H1 (cell line): ENCODE measurements around the gene LRRC72. TPM values are rescaled to one million over a fixed set of nuclear protein-coding genes. Genes with fewer than 3 reads are reported as not detected.

Source experiments
- CTCF ChIA-PET: fragments of 300-600 bp; sonication (Branson Sonifier 250); formaldehyde crosslinking; loops from one replicate; lab custom pipeline; 2021; ENCODE audit not compliant: partially characterized antibody; lab: Charles Lee
- POLR2A ChIA-PET: fragments of 300-600 bp; sonication (Branson Sonifier 250); formaldehyde crosslinking; loops from one replicate; lab custom pipeline; 2021; ENCODE audit warnings: inconsistent platforms; ENCODE audit not compliant: partially characterized antibody; lab: Charles Lee
- DNase-seq, 2 experiments: peaks; one replicate each; pipeline versions ENCODE4 v3.0.0 to v3.0.0-alpha.2; 2010 to 2022; ENCODE audit warnings: low spot score in 2 of 2, low read depth in 1 of 2, mixed read lengths in 1 of 2
- FAIRE-seq: peaks from 2 replicates; lab custom pipeline; 2011; peaks lifted over from hg19 to GRCh38; lab: Jason Lieb, UNC
- H2AFZ ChIP-seq: 2 replicates; pipeline ENCODE4 v1.8.1; 2012; ENCODE audit warnings: low read length, inconsistent platforms
- H2AK5ac ChIP-seq: 2 replicates; pipeline ENCODE4 v1.6.1; 2013; ENCODE audit warnings: low read depth, low read length
- H2BK120ac ChIP-seq: replicated peaks from 2 replicates; pipeline ENCODE3; 2013; ENCODE audit warnings: low read depth, low read length, inconsistent platforms
- H2BK12ac ChIP-seq: 2 replicates; pipeline ENCODE4 v1.6.1; 2013; ENCODE audit warnings: low read depth, low read length
- H2BK15ac ChIP-seq: 2 replicates; pipeline ENCODE4 v1.6.1; 2013; ENCODE audit warnings: low read length
- H2BK20ac ChIP-seq: 2 replicates; pipeline ENCODE4 v1.6.1; 2013; ENCODE audit warnings: low read length
- H2BK5ac ChIP-seq: 2 replicates; pipeline ENCODE4 v1.6.1; 2013; ENCODE audit warnings: low read depth, low read length
- H3K14ac ChIP-seq: 2 replicates; pipeline ENCODE4 v1.6.1; 2013; ENCODE audit warnings: inconsistent platforms; ENCODE audit not compliant: insufficient read length
- H3K18ac ChIP-seq: 2 replicates; pipeline ENCODE4 v1.6.1; 2013; ENCODE audit warnings: low read length; ENCODE audit errors: extremely low read depth
- H3K23ac ChIP-seq: 2 replicates; pipeline ENCODE4 v1.6.1; 2013; ENCODE audit warnings: inconsistent platforms; ENCODE audit not compliant: insufficient read length
- H3K23me2 ChIP-seq: 2 replicates; pipeline ENCODE4 v1.6.1; 2013; ENCODE audit warnings: low read depth, low read length
- H3K27ac ChIP-seq: 2 replicates; pipeline ENCODE4 v1.6.1; 2011; ENCODE audit warnings: low read depth, low read length, inconsistent platforms
- H3K27me3 ChIP-seq, 4 experiments: replicated peaks in 1 of 4; 1 replicate in 1 of 4; 2 replicates in 3 of 4; pipeline versions ENCODE4 v1.6.1 to v1.8.1; 2011 to 2013; ENCODE audit warnings: low read length in 3 of 4, mild to moderate bottlenecking in 3 of 4, inconsistent platforms in 2 of 4, mixed read lengths in 2 of 4, moderate library complexity in 1 of 4; ENCODE audit not compliant: control insufficient read depth in 3 of 4, insufficient read depth in 3 of 4; ENCODE audit errors: extremely low read depth in 1 of 4
- H3K36me3 ChIP-seq, 4 experiments: 2 replicates each; pipeline versions ENCODE4 v1.6.1 to v1.8.1; 2011 to 2013; ENCODE audit warnings: mild to moderate bottlenecking in 4 of 4, low read length in 3 of 4, moderate library complexity in 2 of 4, control low read depth in 1 of 4, inconsistent platforms in 1 of 4; ENCODE audit not compliant: insufficient read depth in 4 of 4, control insufficient read depth in 2 of 4
- H3K4ac ChIP-seq: replicated peaks from 2 replicates; pipeline ENCODE3; 2013; ENCODE audit warnings: low read length, low read depth, mixed read lengths, inconsistent platforms; ENCODE audit not compliant: insufficient read length
- H3K4me1 ChIP-seq, 4 experiments: replicated peaks in 1 of 4; 1 replicate in 1 of 4; 2 replicates in 3 of 4; pipeline versions ENCODE4 v1.6.1 to v1.8.1; 2011 to 2013; ENCODE audit warnings: low read length in 3 of 4, inconsistent platforms in 2 of 4, mixed read lengths in 1 of 4; ENCODE audit not compliant: insufficient read depth in 4 of 4, control insufficient read depth in 3 of 4
- H3K4me2 ChIP-seq, 2 experiments: 2 replicates each; pipeline versions ENCODE4 v1.6.1 to v1.8.1; 2011 to 2013; ENCODE audit warnings: low read depth in 2 of 2, low read length in 2 of 2, control low read depth in 1 of 2, inconsistent platforms in 1 of 2, mild to moderate bottlenecking in 1 of 2; ENCODE audit not compliant: insufficient read depth in 1 of 2
- H3K4me3 ChIP-seq, 4 experiments: fragments of 200-600, 300-600 bp in 1 of 4; sonication (generic), shearing (Covaris generic), sonication (Bioruptor Twin) in 1 of 4; 2 replicates each; pipeline versions ENCODE4 v1.5.1 to v1.8.1; 2011 to 2016; ENCODE audit warnings: low read length in 4 of 4, low read depth in 3 of 4, control low read depth in 2 of 4, inconsistent platforms in 2 of 4, mild to moderate bottlenecking in 2 of 4, mixed read lengths in 1 of 4, moderate library complexity in 1 of 4; ENCODE audit not compliant: insufficient read depth in 2 of 4; ENCODE audit errors: extremely low read depth in 1 of 4
- H3K56ac ChIP-seq: replicated peaks from 2 replicates; pipeline ENCODE3; 2013; ENCODE audit warnings: low read depth, mild to moderate bottlenecking, mixed read lengths, low read length, inconsistent platforms; ENCODE audit not compliant: insufficient read length
- H3K79me1 ChIP-seq: 2 replicates; pipeline ENCODE4 v1.6.1; 2013; ENCODE audit warnings: low read depth, low read length, control low read depth
- H3K79me2 ChIP-seq, 2 experiments: 2 replicates each; pipeline versions ENCODE4 v1.6.1 to v1.8.1; 2012 to 2013; ENCODE audit warnings: low read length in 2 of 2, mild to moderate bottlenecking in 2 of 2, inconsistent platforms in 1 of 2; ENCODE audit not compliant: insufficient read depth in 2 of 2, control insufficient read depth in 1 of 2
- H3K9ac ChIP-seq, 4 experiments: replicated peaks in 1 of 4; 1 replicate in 1 of 4; 2 replicates in 3 of 4; pipeline versions ENCODE4 v1.6.1 to v1.8.1; 2011 to 2013; ENCODE audit warnings: low read depth in 3 of 4, low read length in 3 of 4, control low read depth in 2 of 4, mild to moderate bottlenecking in 2 of 4, moderate library complexity in 2 of 4, inconsistent platforms in 1 of 4; ENCODE audit errors: extremely low read depth in 1 of 4
- H3K9me3 ChIP-seq, 2 experiments: 2 replicates each; pipeline versions ENCODE4 v1.6.1 to v1.8.1; 2012 to 2013; ENCODE audit warnings: mild to moderate bottlenecking in 2 of 2, moderate library complexity in 2 of 2, control low read depth in 1 of 2, inconsistent platforms in 1 of 2, low read depth in 1 of 2, low read length in 1 of 2, mixed read lengths in 1 of 2; ENCODE audit not compliant: insufficient read depth in 2 of 2
- H4K20me1 ChIP-seq, 2 experiments: replicated peaks in 1 of 2; 2 replicates each; pipeline versions ENCODE3 to v1.8.1; 2011 to 2013; ENCODE audit warnings: inconsistent platforms in 2 of 2, low read length in 2 of 2, mild to moderate bottlenecking in 1 of 2; ENCODE audit not compliant: insufficient read depth in 2 of 2, control insufficient read depth in 1 of 2
- H4K5ac ChIP-seq: 2 replicates; pipeline ENCODE4 v1.6.1; 2013; ENCODE audit warnings: low read length, low read depth, mixed read lengths, inconsistent platforms; ENCODE audit not compliant: insufficient read length
- H4K8ac ChIP-seq: 2 replicates; pipeline ENCODE4 v1.8.0; 2013; ENCODE audit warnings: mild to moderate bottlenecking, moderate library complexity, low read length, inconsistent platforms; ENCODE audit not compliant: insufficient read depth; ENCODE audit errors: extremely low read depth
- H4K91ac ChIP-seq: replicated peaks from 2 replicates; pipeline ENCODE3; 2013; ENCODE audit warnings: low read length, mixed read lengths, inconsistent platforms; ENCODE audit not compliant: insufficient read length
- BRCA1 ChIP-seq: IDR thresholded peaks from 2 replicates; pipeline ENCODE4 v1.6.1; 2012; ENCODE audit warnings: low read depth, low read length, improper control_type of control experiment
- KDM4A ChIP-seq: IDR thresholded peaks from one replicate; pipeline ENCODE4 v1.7.1; 2012; ENCODE audit warnings: low read depth, mild to moderate bottlenecking, moderate library complexity, low read length, inconsistent platforms; ENCODE audit not compliant: severe bottlenecking
- TBP ChIP-seq: IDR thresholded peaks from 2 replicates; pipeline ENCODE4 v1.6.1; 2011; ENCODE audit warnings: low read depth, low read length, improper control_type of control experiment
- WGBS, 2 experiments: shearing (Covaris generic) in 1 of 2; methylation state at CpG; one replicate each; pipeline versions ENCODE4 v1.1.6 to v1.1.7; 2013 to 2015; ENCODE audit warnings: low lambda C conversion rate in 2 of 2, mixed read lengths in 2 of 2, inconsistent platforms in 1 of 2, low coverage in 1 of 2, missing lambda C conversion rate in 1 of 2; ENCODE audit not compliant: insufficient replicate concordance in 2 of 2, insufficient coverage in 1 of 2, insufficient read length in 1 of 2; ENCODE audit errors: extremely low coverage in 1 of 2, missing lambda C conversion rate in 1 of 2; 5-methylcytosine and 5-hydroxymethylcytosine counted together
- polyA plus RNA-seq, 7 experiments: library from polyadenylated mRNA; depleted of rRNA in 3 of 7; stranded (reverse) in 5 of 7; unstranded in 2 of 7; fragments of >200 nt in 5 of 7; fragments of 200-250 nt in 2 of 7; gene quantifications; 1 replicate in 5 of 7; 2 replicates in 1 of 7; 4 replicates in 1 of 7; pipeline versions ENCODE4 v1.2.1 to v1.2.3, GENCODE V29; 2011 to 2013; ENCODE audit warnings: missing spikeins in 2 of 7, mixed read lengths in 2 of 7
- total RNA-seq: library from RNA; stranded (reverse); fragmentation: NEBNext Ultra II Directional; extraction: Animal tissue kit (Norgen Biotek cat#: 25700); gene quantifications from 2 replicates; pipeline ENCODE4 v1.2.1, GENCODE V29; 2021
- TF ChIP-seq, protein P1 (sequence below): IDR thresholded peaks from 2 replicates; pipeline ENCODE4 v1.6.1; 2011; ENCODE audit warnings: low read depth, mild to moderate bottlenecking, low read length; ENCODE audit not compliant: insufficient read depth
- TF ChIP-seq, protein P2 (sequence below): IDR thresholded peaks from 2 replicates; pipeline ENCODE4 v1.6.1; 2012; ENCODE audit warnings: inconsistent platforms

Gene LRRC72
- total and polyA plus RNA-seq, 2 of the 8 experiments (the other 6 are each of a cell fraction or from before 2014, with no cell fraction given): not detected

DNA sequence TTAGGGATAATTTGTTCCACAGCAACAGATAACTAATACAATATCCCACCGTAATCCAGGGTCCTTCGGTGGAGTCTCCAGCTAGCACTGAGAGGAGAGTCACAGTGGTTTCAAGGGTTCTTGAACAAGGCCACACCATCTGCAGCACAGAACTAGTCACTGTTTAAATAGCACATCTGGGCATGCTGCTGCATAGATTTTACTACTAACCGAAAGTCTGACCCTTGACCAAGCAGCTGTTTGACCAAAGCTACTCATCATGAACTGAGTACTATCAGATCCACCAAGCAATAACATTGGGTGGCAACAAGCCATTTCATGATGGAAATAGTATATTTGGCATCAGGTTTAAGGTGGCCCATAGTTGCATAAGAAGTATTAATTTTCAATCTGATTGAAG is 65.8 kb downstream of the LRRC72 start:
- H4K91ac ChIP-seq: no peak overlapping the region
- POLR2A ChIA-PET: no interaction called here
- no peak overlapping the region for H2BK5ac ChIP-seq
- H3K14ac ChIP-seq: no peak overlapping the region
- H2AK5ac ChIP-seq: no peak overlapping the region
- no peaks in the 10 kb centered on the region for H3K36me3 ChIP-seq
- no peaks in the 10 kb centered on the region for H3K9me3 ChIP-seq
- H2BK120ac ChIP-seq: no peak overlapping the region
- no peak overlapping the region for H3K4me3 ChIP-seq
- H3K79me2 ChIP-seq: no peaks in the 10 kb centered on the region
- no peak overlapping the region for H2BK20ac ChIP-seq
- H3K23ac ChIP-seq: no peak overlapping the region
- no peaks in the 10 kb centered on the region for H3K27me3 ChIP-seq
- no peak overlapping the region for H2BK12ac ChIP-seq
- no peak overlapping the region for H4K5ac ChIP-seq
- H3K9ac ChIP-seq: no peak overlapping the region
- no peaks in the 10 kb centered on the region for H3K23me2 ChIP-seq
- H3K4ac ChIP-seq: no peak overlapping the region
- H3K27ac ChIP-seq: no peak overlapping the region
- H4K8ac ChIP-seq: no peak overlapping the region
- CTCF ChIA-PET: interaction anchor here (0.9 kb wide), 1 partner anchor 17 kb away, joined by 3 read pairs; no protein-coding TSS in a partner anchor
- H3K4me1 ChIP-seq: no peaks in the 10 kb centered on the region
- DNase-seq (no peak), FAIRE-seq (no peak)
- no peak overlapping the region for H3K56ac ChIP-seq
- H3K4me2 ChIP-seq: no peak overlapping the region
- no peaks in the 10 kb centered on the region for H3K79me1 ChIP-seq
- no peak overlapping the region for H2BK15ac ChIP-seq
- H3K18ac ChIP-seq: no peak overlapping the region
- WGBS, 2 experiments: 93% methylated on average over 3 of the region's 3 CpGs; no CpG with 5 or more reads in 1 of the 2 experiments
- H2AFZ ChIP-seq: no peak overlapping the region
- no peaks in the 10 kb centered on the region for H4K20me1 ChIP-seq
- TF ChIP-seq BRCA1 (no peak), TBP (no peak), KDM4A (no peak)
- TF ChIP-seq, protein P1, sequence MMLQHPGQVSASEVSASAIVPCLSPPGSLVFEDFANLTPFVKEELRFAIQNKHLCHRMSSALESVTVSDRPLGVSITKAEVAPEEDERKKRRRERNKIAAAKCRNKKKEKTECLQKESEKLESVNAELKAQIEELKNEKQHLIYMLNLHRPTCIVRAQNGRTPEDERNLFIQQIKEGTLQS: no peak
- TF ChIP-seq, protein P2, sequence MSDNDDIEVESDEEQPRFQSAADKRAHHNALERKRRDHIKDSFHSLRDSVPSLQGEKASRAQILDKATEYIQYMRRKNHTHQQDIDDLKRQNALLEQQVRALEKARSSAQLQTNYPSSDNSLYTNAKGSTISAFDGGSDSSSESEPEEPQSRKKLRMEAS: no peak
